ENCODE data around the gene ADGRF5.
A peak's percentile ranks its signal among the peaks of the same experiment; 100 is the strongest.

Gene ADGRF5

GRCh38 chr6:46882645-46883044 lies 39.1 kb downstream of the ADGRF5 start:
- ChIA-PET CTCF (interaction anchor here (0.8 kb wide), 1 partner anchor 34 kb away, joined by 3 read pairs; no protein-coding TSS in a partner anchor), POLR2A (no interaction called here)
- H3K27ac ChIP-seq (ENCODE audit: extremely low read depth, low read depth, low read length), result no peak overlapping the region
- H3K36me3 ChIP-seq (ENCODE audit: control insufficient read depth in 2 of 2, insufficient read depth in 1 of 2, low read length in 2 of 2), result no peaks in the 10 kb centered on the region
- TF ChIP-seq ZIC2 (tag by site-specific recombination; IDR thresholded peaks at IDR 0.05) (peak; percentile 91), ZEB2 (tag by site-specific recombination; IDR thresholded peaks at IDR 0.05) (no peak)
- no peaks in the 10 kb centered on the region for H3K4me1 ChIP-seq (ENCODE audit: control insufficient read depth, insufficient read depth, low read length)
- H3K4me3 ChIP-seq (ENCODE audit: low read depth, low read length), result no peak overlapping the region
- H3K9me3 ChIP-seq (ENCODE audit: control insufficient read depth, insufficient read depth, low read depth, low read length), result no peaks in the 10 kb centered on the region

GRCh38 chr6:46879003-46879402 lies 42.7 kb downstream of the ADGRF5 start:
- CTCF ChIA-PET, result no interaction called here
- Histone ChIP-seq H3K4me3 (ENCODE audit: low read depth, low read length) (no peak overlapping the region), H3K36me3 (ENCODE audit: control insufficient read depth in 2 of 2, insufficient read depth in 1 of 2, low read length in 2 of 2) (no peaks in the 10 kb centered on the region), H3K27ac (ENCODE audit: extremely low read depth, low read depth, low read length) (no peak overlapping the region), H3K9me3 (ENCODE audit: control insufficient read depth, insufficient read depth, low read depth, low read length) (no peaks in the 10 kb centered on the region), H3K4me1 (ENCODE audit: control insufficient read depth, insufficient read depth, low read length) (no peaks in the 10 kb centered on the region)
- POLR2A ChIA-PET, result no interaction called here
- TF ChIP-seq ZIC2 (tag by site-specific recombination; IDR thresholded peaks at IDR 0.05), result no peak
- TF ChIP-seq ZNF513 (tag by site-specific recombination; IDR thresholded peaks at IDR 0.05), result no peak
- TF ChIP-seq ATF2 (tag by site-specific recombination; IDR thresholded peaks at IDR 0.05; ENCODE audit: low read depth), result no peak
- no peak for TF ChIP-seq ZNF521 (tag by site-specific recombination; IDR thresholded peaks at IDR 0.05)
- TF ChIP-seq ZNF18 (tag by site-specific recombination; IDR thresholded peaks at IDR 0.05), result no peak
- TF ChIP-seq OVOL3 (tag by site-specific recombination; IDR thresholded peaks at IDR 0.05), result no peak

GRCh38 chr6:46876126-46876525 lies 45.6 kb downstream of the ADGRF5 start:
- TF ChIP-seq ZNF146 (tag by site-specific recombination; IDR thresholded peaks at IDR 0.05) (no peak), ZNF202 (tag by site-specific recombination; IDR thresholded peaks at IDR 0.05; ENCODE audit: borderline replicate concordance) (no peak), ATF2 (tag by site-specific recombination; IDR thresholded peaks at IDR 0.05; ENCODE audit: low read depth) (no peak), ZNF140 (tag by site-specific recombination; IDR thresholded peaks at IDR 0.05) (no peak), ZNF580 (tag by site-specific recombination; IDR thresholded peaks at IDR 0.05) (no peak), EGR2 (tag by site-specific recombination; IDR thresholded peaks at IDR 0.05; ENCODE audit: low read depth) (no peak), GFI1B (tag by site-specific recombination; IDR thresholded peaks at IDR 0.05) (no peak), FEZF1 (tag by site-specific recombination; IDR thresholded peaks at IDR 0.05) (no peak), ZNF133 (tag by site-specific recombination; IDR thresholded peaks at IDR 0.05) (no peak), SALL2 (tag by site-specific recombination; IDR thresholded peaks at IDR 0.05; ENCODE audit: borderline replicate concordance) (no peak), ZNF548 (tag by site-specific recombination; IDR thresholded peaks at IDR 0.05) (no peak), GLI4 (tag by site-specific recombination; IDR thresholded peaks at IDR 0.05) (no peak), ZNF292 (tag by site-specific recombination; IDR thresholded peaks at IDR 0.05; ENCODE audit: borderline replicate concordance, low read depth) (no peak), SP3 (tag by site-specific recombination; IDR thresholded peaks at IDR 0.05) (no peak), ZFP37 (tag by site-specific recombination; IDR thresholded peaks at IDR 0.05) (no peak), ZNF664 (tag by site-specific recombination; IDR thresholded peaks at IDR 0.05) (no peak)
- ChIA-PET POLR2A (no interaction called here), CTCF (interaction anchor here (0.7 to 1.7 kb wide), 4 partner anchors 14 to 115 kb away, joined by 3 to 9 read pairs (median 4); no protein-coding TSS in a partner anchor)
- Histone ChIP-seq H3K4me1 (ENCODE audit: control insufficient read depth, insufficient read depth, low read length) (no peaks in the 10 kb centered on the region), H3K36me3 (ENCODE audit: control insufficient read depth in 2 of 2, insufficient read depth in 1 of 2, low read length in 2 of 2) (no peaks in the 10 kb centered on the region), H3K4me3 (ENCODE audit: low read depth, low read length) (no peak overlapping the region), H3K9me3 (ENCODE audit: control insufficient read depth, insufficient read depth, low read depth, low read length) (no peaks in the 10 kb centered on the region), H3K27ac (ENCODE audit: extremely low read depth, low read depth, low read length) (no peak overlapping the region)

All from HEK293 (cell line).